ENCODE measurements around the gene MRPL2.
"Not testable (repeated sequence)": the region's sequence is repeated elsewhere in the genome, so short reads cannot be mapped to it uniquely, and the experiment has no call there.

MRPL2 gene

DNA sequence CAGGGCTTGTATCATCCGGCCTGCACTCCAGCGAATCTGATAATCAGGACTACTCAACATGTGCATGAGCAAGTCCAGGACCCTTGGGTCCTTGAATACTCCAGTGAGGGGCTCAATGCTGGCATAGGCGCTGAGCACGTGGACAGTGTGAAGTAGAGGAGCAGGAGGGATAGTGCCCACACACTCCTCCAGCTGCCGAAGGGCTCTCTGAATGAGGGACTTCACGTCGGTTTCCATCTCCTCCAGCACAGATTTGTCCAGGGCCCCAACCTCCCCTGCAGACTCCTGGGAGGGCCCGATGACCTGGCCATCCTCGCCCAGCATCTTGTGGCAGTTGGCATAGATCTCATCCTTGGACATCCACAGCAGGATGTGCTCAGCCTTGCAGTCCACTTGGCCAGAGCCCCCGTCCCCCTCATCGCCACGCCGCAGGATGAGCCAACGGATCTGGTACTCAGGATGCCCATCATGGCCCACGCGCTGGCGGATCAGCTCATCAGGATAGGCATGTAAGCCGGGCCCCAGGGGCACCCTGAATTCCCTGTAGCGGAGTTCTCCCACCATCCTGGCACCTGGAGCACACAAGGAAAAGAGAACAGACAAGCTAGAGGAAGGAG, 6.9 kb downstream of the MRPL2 start:
- DNase-seq: no peak

DNA sequence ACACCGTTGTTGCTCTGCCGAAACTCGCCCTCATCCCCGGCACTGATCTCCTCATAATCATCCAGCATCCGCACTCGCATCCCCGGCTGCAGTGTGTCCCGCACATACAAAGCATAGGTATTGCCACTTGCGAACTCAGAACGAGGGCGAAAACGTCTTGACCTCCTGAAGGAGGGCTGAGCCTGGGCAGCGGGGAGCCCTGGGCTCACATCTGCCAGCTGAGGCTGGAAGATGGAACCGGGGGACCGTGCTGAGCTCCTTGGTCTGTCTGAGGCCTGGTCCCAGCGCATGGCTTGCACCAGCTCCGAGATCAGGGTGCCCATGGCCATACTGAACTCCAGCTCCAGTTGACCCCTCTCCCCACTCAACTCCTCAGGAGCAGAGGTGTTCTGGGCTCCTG, 8.3 kb downstream of the MRPL2 start:
- DNase-seq: no peak

DNA sequence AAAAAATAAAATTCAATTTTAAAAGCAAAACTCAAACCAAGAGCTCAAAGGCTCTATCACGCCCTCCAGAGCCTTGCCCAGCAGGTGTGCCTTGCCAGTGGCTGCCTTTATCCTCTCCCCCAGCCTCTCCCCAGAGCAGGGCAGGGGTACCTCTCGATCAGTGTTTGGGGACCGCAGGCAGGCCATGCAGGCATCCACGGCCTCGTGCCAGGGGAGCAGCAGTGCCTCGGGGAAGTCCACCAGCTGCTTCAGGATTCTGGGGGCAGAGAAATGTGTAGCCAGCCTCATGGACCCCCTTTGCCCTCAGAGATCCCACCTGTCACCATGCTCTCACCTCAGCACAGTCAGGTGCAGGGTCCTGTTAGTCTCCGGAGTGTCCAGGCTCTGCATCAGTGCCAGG, 11.2 kb downstream of the MRPL2 start:
- no peak for DNase-seq

GRCh38 chr6:43045371-43045930, 13.8 kb downstream of the MRPL2 start:
- no peak for DNase-seq

GRCh38 chr6:43043310-43043709, 15.9 kb downstream of the MRPL2 start:
- no peak for DNase-seq

GRCh38 chr6:43041475-43041874, 17.8 kb downstream of the MRPL2 start:
- not testable (repeated sequence) for DNase-seq

- DNase-seq: no peak
These were observed 18.5 kb downstream of the MRPL2 start for GRCh38 chr6:43040542-43041257.

- DNase-seq: no peak
These were observed 20.5 kb downstream of the MRPL2 start for GRCh38 chr6:43038727-43039126.

- no peak for DNase-seq
These were observed 21.5 kb downstream of the MRPL2 start for GRCh38 chr6:43037706-43038105.

DNA sequence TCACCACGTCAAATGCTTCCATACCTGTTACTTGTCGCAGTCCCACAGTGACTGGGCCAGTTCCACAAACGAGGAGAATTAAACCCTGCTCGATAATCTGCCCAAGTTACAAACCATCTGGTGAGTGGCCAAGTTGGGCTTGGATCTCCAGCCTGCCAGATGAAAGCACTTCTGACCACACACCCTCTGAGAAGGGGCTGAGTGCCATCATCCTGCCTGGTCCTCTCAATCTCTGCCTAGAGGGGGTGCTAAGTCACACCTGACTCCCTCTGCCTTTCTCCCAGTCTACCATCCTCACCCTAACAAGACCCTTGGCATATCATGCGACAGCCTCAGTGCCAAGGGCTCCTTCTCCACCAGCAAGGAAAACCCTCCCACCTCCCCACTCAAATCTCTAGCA, 22.0 kb downstream of the MRPL2 start:
- DNase-seq: no peak

DNA sequence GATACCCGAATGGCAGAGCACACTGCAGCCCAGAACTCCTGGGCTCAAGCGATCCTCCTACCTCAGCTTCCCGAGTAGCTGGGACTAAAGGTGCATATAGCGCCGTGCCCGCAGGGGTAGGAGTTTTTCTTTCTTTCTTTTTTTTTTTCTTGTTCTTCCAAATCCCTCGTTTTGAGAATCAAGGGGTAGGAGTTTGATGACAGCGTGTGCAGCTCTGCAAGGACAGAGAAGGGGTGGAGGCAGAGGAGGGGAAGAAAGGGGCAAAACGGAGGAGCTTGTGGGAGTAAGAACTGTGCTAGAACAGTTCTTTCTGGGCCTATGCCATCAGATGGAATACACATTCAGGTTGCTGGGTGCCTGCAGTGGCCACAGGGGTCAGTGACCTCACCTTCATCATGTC, 22.5 kb downstream of the MRPL2 start:
- DNase-seq: no peak

GRCh38 chr6:43035495-43036194, 23.6 kb downstream of the MRPL2 start:
- no peak for DNase-seq

- DNase-seq: no peak
These were observed 25.1 kb downstream of the MRPL2 start for GRCh38 chr6:43034190-43034525.

DNA sequence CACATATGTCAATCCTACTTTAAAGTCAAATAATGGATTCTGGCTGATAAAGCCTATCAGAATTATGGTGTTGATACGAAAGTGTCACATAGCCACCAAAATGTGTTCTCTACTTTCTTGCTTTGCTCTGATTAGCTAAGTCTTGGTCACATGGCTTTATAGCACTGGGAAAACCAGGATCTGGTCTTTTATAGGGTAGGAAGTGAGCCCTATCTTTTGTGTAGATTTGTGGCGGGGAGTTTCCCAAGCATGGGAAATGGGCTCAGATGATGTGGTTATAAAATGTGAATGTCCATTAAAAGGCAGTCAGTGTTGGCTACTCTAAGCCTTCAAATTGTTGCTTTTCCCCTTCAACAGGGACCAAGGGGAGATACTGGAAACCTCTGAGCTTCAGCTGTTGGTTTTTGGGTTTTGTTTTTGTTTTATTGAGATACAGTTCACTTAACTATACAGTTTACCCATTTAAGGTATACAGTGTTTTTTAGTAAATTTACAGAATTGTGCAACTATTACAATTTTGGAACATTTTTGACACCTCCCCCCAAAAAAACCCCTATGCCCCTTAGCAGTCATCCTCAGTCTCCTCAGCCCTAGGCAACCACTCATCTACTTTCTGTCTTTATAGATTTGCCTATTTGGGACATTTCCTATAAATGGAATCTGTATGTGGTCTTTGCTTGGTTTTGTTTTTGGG, 25.6 kb downstream of the MRPL2 start:
- DNase-seq: no peak

DNA sequence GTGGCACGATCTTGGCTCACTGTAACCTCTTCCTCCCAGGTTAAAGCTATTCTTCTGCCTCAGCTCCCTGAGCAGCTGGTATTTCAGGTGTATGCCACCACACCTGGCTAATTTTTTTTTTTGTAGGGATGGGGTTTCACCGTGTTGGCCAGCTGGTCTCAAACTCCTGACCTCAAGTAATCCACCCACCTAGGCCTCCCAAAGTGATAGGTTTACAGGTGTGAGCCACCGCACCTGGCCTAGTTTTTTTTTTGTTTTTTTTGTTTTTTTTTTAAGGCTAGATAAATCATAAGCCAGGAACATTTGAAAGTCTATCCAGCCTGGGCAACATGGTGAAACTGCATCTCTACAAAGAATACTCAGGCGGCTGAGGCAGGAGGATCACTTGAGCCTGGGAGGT, 26.9 kb downstream of the MRPL2 start:
- no peak for DNase-seq

DNA sequence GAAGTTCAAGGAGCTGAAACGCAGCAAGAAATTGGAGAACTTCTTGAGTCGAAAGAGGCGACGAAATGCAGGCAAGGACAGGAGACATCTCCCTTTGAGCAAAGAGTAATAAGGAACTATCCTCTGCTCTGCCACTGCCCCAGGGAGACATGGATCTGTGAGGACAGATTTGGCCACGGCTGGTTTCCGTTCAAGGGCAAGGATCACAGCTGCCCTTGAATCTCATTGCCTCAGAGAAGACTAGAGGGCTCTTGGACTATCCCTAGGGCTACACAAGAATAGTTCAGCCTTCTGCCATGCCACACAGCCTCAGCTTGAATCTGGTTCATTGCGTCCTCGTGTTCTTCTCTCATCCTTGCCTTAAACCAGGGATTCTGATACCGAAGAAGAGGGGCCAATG, 30.1 kb downstream of the MRPL2 start:
- no peak for DNase-seq

- DNase-seq: no peak
These were observed 32.9 kb downstream of the MRPL2 start for GRCh38 chr6:43026365-43026764.

GRCh38 chr6:43024436-43024835, 34.8 kb downstream of the MRPL2 start:
- DNase-seq: no peak

- DNase-seq: no peak
These were observed 37.8 kb downstream of the MRPL2 start, which contains the start of gene RRP36 for GRCh38 chr6:43021270-43022047. RRP36 (plus strand) TSS chr6:43021623; CDS start chr6:43021655, 32 bp downstream.

GRCh38 chr6:43020847-43021246, 38.4 kb downstream of the MRPL2 start:
- no peak for DNase-seq

GRCh38 chr6:43020052-43020705, 39.1 kb downstream of the MRPL2 start:
- DNase-seq: no peak

DNA sequence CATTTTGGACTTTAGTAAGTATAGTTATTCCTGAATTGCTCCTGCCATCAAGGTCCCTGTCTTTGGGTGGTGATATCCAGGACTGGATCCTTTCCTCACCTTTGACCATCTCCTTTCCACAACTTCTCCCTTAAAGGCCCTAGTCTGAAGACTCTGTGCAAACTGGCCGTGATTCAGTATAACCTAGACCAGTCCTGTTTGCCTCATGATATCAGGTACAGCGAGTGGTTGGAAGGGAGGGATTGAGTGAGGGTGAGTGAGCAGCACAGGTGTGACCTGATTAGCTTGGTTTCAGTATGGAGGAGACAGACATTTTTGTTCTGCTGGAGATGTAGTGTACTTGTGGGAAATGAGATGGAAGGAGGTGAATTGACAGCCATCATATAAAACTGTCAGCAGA, 40.1 kb downstream of the MRPL2 start:
- DNase-seq: no peak

All from GOT3 (cell line).